ENCODE results near the gene DNAJB14.
A peak's percentile ranks its signal among the peaks of the same experiment; 100 is the strongest.

DNAJB14 gene

GRCh38 chr4:99872570-99872969, 73.8 kb downstream of the DNAJB14 start:
- no peak for DNase-seq (ENCODE audit: low read depth in 2 of 2)

GRCh38 chr4:99868126-99868596, 78.3 kb downstream of the DNAJB14 start:
- peak; percentile 38 to 43 for DNase-seq (ENCODE audit: low read depth in 2 of 2)

DNA sequence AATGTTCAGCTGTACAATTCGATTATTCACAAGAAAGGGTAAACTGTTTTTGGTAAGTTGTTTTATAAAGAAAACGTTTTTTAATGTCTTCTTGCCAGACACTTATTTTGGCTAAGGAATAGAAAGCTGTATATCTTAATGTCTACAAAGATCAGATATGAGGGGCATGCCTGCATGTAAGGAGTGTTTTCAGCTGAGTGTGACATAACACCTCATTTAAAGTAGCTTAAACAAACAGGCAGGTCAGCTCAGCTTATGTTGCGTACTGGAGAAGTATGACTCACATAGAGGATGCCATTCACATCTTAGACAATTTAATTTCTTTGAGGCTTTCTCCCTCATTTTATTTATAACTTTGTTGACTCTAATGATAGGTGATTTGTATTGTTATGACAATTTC, 82.6 kb downstream of the DNAJB14 start:
- no peak for DNase-seq (ENCODE audit: low read depth in 2 of 2)

- no peak for DNase-seq (ENCODE audit: low read depth in 2 of 2)
Measured at GRCh38 chr4:99861120-99861905, 85.1 kb downstream of the DNAJB14 start.

DNA sequence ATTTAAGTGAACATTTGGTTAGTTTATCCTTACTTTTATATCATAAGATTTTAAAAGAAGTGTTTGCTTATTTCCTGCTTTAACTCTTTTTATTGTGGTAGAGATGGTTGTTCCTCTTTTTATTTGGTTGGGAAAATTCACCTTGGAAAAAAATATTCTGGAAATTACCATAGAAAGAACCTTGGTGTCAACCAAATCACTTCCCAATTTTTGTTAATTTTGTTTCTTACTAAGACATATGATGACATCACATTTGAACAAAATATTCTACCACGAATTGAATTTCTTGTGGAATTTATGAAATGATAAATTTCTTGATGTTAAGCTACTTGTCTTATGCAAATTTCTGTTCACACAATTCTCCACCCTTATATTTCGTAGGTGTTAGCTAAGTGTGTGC, 85.9 kb downstream of the DNAJB14 start:
- no peak for DNase-seq (ENCODE audit: low read depth in 2 of 2)

GRCh38 chr4:99859618-99860017, 86.8 kb downstream of the DNAJB14 start:
- DNase-seq (ENCODE audit: low read depth in 2 of 2): no peak

- DNase-seq (ENCODE audit: low read depth in 2 of 2): no peak
Measured at GRCh38 chr4:99857307-99857706, 89.1 kb downstream of the DNAJB14 start.

DNA sequence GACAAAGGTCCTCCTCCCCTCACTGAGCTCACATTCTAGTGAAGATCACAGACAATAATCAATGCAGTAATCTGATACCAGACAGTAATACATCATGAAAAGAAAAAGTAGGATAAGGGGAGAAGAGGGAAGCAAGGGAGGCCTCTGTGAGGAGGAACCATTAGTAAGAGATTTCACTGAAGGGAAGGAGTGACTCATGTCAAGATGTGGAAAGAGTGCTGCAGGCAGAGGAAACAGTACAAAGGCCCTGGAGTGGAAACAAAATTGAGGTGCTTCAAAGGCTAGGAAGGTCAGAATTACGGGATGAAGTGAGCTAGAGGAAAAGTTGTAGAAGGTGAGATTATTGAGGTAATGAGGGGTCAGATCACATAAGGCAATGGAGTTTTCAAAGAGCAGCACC, 90.3 kb downstream of the DNAJB14 start:
- no peak for DNase-seq (ENCODE audit: low read depth in 2 of 2)

DNA sequence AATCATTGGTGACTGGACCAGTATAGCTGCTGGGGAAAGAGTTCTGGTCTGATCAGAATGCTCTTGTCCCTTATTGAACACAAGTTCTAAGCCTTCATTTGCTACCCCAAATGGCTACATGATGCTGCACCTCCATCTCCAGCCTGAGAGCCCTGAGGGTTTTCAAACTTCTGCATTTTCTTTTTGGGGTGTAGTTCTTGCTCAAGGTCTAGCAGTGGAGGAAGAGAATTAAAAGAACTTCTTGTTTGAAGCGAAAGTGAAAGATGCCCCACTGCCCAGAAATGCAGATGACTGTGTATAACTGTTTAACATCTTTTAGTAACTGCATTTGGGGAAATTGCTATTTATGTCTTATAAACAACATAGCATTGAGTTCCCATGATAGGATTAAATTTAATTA, 90.7 kb downstream of the DNAJB14 start:
- DNase-seq (ENCODE audit: low read depth in 2 of 2): no peak

DNA sequence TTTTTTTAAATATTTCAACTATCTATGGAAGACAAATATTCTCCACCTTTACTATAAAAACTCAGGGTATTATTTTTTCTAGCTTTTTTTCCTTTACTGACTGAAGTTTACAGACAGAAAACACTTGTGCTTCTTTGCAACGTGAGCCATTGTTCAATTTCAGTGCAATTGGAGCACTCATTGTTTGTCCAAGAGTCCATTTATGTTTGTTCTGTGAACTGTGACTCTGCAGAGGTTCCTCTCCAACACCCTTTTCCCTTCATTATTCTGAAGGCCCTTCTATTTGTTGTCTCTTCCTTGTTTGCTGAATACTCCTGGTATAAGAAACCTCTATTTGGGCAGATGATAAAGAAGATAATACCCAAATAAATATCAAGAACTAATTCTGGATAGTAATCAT, 92.4 kb downstream of the DNAJB14 start:
- no peak for DNase-seq (ENCODE audit: low read depth in 2 of 2)

GRCh38 chr4:99853190-99853589, 93.2 kb downstream of the DNAJB14 start:
- no peak for DNase-seq (ENCODE audit: low read depth in 2 of 2)

DNA sequence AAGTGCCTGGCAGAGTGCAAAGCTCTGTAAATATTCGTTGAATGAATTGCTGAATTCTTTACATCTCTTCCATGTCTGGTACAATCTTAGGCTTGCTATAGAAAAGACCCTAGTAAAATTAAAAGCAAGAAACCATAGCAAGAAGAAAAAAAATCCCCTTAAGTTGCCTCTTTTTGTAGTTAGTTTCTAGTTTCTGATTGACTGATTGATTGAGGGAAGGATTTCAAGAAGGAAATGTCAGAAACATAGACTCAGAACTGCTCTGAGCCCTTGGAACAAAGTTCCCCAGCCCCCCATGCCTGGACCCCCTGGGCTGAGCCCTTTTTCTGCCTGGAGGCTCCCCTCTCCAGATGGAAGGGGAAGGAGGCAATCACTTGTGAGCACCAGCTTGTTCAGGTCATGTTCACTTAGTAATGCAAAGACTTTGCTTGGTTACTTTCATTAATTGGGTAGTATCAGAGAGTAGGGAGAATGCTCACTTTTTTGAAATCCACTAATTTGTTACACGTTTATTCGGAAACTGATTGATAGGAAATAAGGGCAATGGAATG, 94.1 kb downstream of the DNAJB14 start:
- no peak for DNase-seq (ENCODE audit: low read depth in 2 of 2)

DNA sequence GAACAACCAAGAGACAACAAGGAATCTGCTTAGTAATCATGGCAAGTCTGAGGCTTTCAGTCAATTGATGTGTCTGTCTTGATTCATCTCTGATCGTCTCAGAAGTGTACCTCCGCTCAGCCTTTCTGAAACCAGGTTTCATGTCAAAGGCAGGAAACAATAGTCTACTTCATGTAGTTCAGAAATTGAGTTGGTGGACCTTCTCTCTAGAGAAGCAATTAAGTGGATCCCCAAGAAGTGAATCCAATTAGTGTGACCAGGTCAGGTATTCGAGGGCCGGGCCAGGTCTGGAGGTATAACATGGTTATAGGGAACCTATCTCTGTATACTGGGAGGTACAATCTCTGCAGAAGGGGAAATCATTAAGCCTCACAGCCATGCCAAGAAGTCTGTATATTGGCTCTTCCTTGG, 97.8 kb downstream of the DNAJB14 start:
- DNase-seq (ENCODE audit: low read depth in 2 of 2): no peak

GRCh38 chr4:99847362-99847976, 98.9 kb downstream of the DNAJB14 start:
- no peak for DNase-seq (ENCODE audit: low read depth in 2 of 2)

DNA sequence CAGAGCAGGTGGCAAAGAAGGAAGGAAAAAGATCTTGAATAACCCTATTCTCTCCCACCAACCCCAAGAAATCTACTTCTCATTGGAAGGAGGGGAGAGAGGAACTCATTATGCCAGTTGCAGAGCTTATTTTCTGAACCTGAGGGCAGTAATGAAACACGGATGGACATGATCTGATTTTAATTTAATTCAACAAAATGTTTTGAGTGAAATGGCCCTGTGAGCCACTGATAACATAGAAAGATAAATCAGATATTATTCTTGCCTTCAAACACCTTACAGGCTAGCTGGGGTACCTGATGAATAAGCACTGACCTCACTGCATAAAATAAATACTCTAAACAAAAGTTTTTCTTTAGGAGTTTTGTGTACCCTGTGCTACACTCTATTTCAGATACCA, 99.5 kb downstream of the DNAJB14 start:
- no peak for DNase-seq (ENCODE audit: low read depth in 2 of 2)

All from fibroblast of skin of left quadriceps (primary cell).